Esophagus squamous epithelium (tissue), 5 donors: ENCODE measurements around the gene ABHD11. TPM values are rescaled to one million over a fixed set of nuclear protein-coding genes. Genes with fewer than 3 reads are reported as not detected.

ENCODE experiments used
- DNase-seq: peaks from one replicate; lab custom pipeline; 2025; lab: John Stamatoyannopoulos, UW
- H3K27ac ChIP-seq, 4 donors: fragments of 200-600 bp; sonication (generic); one replicate each; pipeline ENCODE4 v1.5.1; 2016 to 2019; ENCODE audit warnings: mild to moderate bottlenecking in 1 of 4
- H3K27me3 ChIP-seq, 4 donors: fragments of 200-600 bp; sonication (generic); 1 replicate in 3 of 4; 2 replicates in 1 of 4; pipeline versions ENCODE4 v1.5.1 to v1.6.0; 2017 to 2021; ENCODE audit warnings: antibody characterized with exemption in 1 of 4
- H3K36me3 ChIP-seq, 3 donors: fragments of 200-600 bp; sonication (generic); one replicate each; pipeline ENCODE4 v1.5.1; 2016 to 2019
- H3K4me1 ChIP-seq, 3 donors: fragments of 200-600 bp; sonication (generic); one replicate each; pipeline ENCODE4 v1.5.1; 2017 to 2019
- H3K4me3 ChIP-seq, 4 donors: fragments of 200-600 bp; sonication (generic); 1 replicate in 3 of 4; 2 replicates in 1 of 4; pipeline ENCODE4 v1.5.1; 2016 to 2019; ENCODE audit warnings: mild to moderate bottlenecking in 2 of 4, moderate library complexity in 1 of 4
- H3K9me3 ChIP-seq, 3 donors: fragments of 200-600 bp; sonication (generic); one replicate each; pipeline ENCODE4 v1.5.1; 2016 to 2019
- CTCF ChIP-seq, 6 experiments: fragments of 450-650 bp in 4 of 6; fragments of 200-600 bp in 2 of 6; sonication (generic) in 2 of 6; IDR thresholded peaks; one replicate each; pipeline ENCODE4 v1.5.1; 2016 to 2019; ENCODE audit warnings: antibody characterized with exemption in 6 of 6, mild to moderate bottlenecking in 4 of 6, moderate library complexity in 4 of 6
- POLR2A ChIP-seq, 4 donors: fragments of 450-650 bp; IDR thresholded peaks; one replicate each; pipeline ENCODE4 v1.6.1; 2017; ENCODE audit warnings: antibody characterized with exemption in 4 of 4, mild to moderate bottlenecking in 4 of 4, moderate library complexity in 3 of 4
- WGBS, 2 donors: methylation state at CpG; one replicate each; pipeline ENCODE4 v1.1.5; 2018; 5-methylcytosine and 5-hydroxymethylcytosine counted together
- intact Hi-C: fragments of 100-400 bp; cut with DNase I; formaldehyde crosslinking; loops from one replicate; pipeline ENCODE4 v1.15.0; 2022
- total RNA-seq, 4 donors: library from RNA; depleted of rRNA; stranded (reverse); fragments of >200 nt; gene quantifications; one replicate each; pipeline ENCODE4 v1.1.0, GENCODE V29; 2016
- donor health status: DM: yes; HTN: yes; CAD: no.

Gene ABHD11
- total RNA-seq, 4 donors from 2014 or later, result 8.3 to 22.6 (median 19.3) TPM

GRCh38 chr7:73702665-73703064, 35.9 kb downstream of the ABHD11 start:
- peaks cover 22 to 43% (median 30%) of the 10 kb centered on the region in 3 donors for H3K4me1 ChIP-seq
- TF ChIP-seq CTCF (IDR thresholded peaks at IDR 0.05) (no peak), POLR2A (IDR thresholded peaks at IDR 0.05) (no peak)
- H3K36me3 ChIP-seq, result peaks cover under 1 to 51% (median 7%) of the 10 kb centered on the region in 3 donors
- no peaks in the 10 kb centered on the region for H3K27me3 ChIP-seq
- 77 to 94% methylated on average over 5 to 8 of the region's 18 CpGs for WGBS, 2 donors
- H3K4me3 ChIP-seq, result no peak overlapping the region
- intact Hi-C loops, result no loop called here
- H3K27ac ChIP-seq, result no peak overlapping the region
- DNase-seq, result no peak
- no peaks in the 10 kb centered on the region for H3K9me3 ChIP-seq

- H3K36me3 ChIP-seq, result peaks cover 5 to 55% (median 7%) of the 10 kb centered on the region in 3 donors
- no peak overlapping the region for H3K4me3 ChIP-seq
- no peaks in the 10 kb centered on the region for H3K9me3 ChIP-seq
- WGBS, 2 donors, result 78 to 87% methylated on average over 4 to 6 of the region's 8 CpGs
- intact Hi-C loops, result no loop called here
- H3K27me3 ChIP-seq, result no peaks in the 10 kb centered on the region
- TF ChIP-seq CTCF (IDR thresholded peaks at IDR 0.05), result no peak
- no peak for TF ChIP-seq POLR2A (IDR thresholded peaks at IDR 0.05)
- H3K4me1 ChIP-seq, result peaks cover 22 to 39% (median 29%) of the 10 kb centered on the region in 3 donors
- H3K27ac ChIP-seq, result no peak overlapping the region
- no peak for DNase-seq
Measured at GRCh38 chr7:73702226-73702625, 36.4 kb downstream of the ABHD11 start.

- intact Hi-C loops, result no loop called here
- peaks cover 21 to 31% (median 22%) of the 10 kb centered on the region in 3 donors for H3K4me1 ChIP-seq
Measured at GRCh38 chr7:73701357-73701995, 37.1 kb downstream of the ABHD11 start.

GRCh38 chr7:73700581-73701134, 37.9 kb downstream of the ABHD11 start:
- Histone ChIP-seq H3K36me3 (peaks cover 7 to 71% (median 12%) of the 10 kb centered on the region in 3 donors), H3K4me3 (no peak overlapping the region), H3K27me3 (no peaks in the 10 kb centered on the region), H3K27ac (no peak overlapping the region), H3K4me1 (peaks cover 16 to 23% (median 17%) of the 10 kb centered on the region in 3 donors), H3K9me3 (no peaks in the 10 kb centered on the region)
- TF ChIP-seq POLR2A (IDR thresholded peaks at IDR 0.05) (no peak), CTCF (IDR thresholded peaks at IDR 0.05) (no peak)
- 74 to 90% methylated on average over 6 to 8 of the region's 15 CpGs for WGBS, 2 donors
- intact Hi-C loops, result no loop called here
- no peak for DNase-seq

More at GRCh38 chr7:73701357-73701995, 37.1 kb downstream of the ABHD11 start:
- no peak for DNase-seq
- H3K27ac ChIP-seq, result no peak overlapping the region
- H3K27me3 ChIP-seq, result no peaks in the 10 kb centered on the region
- 79 to 81% methylated on average over 13 of the region's 13 CpGs for WGBS, 2 donors
- H3K36me3 ChIP-seq, result peaks cover 7 to 63% (median 12%) of the 10 kb centered on the region in 3 donors
- H3K4me3 ChIP-seq, result no peak overlapping the region
- H3K9me3 ChIP-seq, result no peaks in the 10 kb centered on the region
- TF ChIP-seq CTCF (IDR thresholded peaks at IDR 0.05), result peak in 2 of 6 experiments; percentile 30 to 35
- TF ChIP-seq POLR2A (IDR thresholded peaks at IDR 0.05), result no peak

GRCh38 chr7:73700069-73700423, 38.6 kb downstream of the ABHD11 start:
- DNase-seq, result no peak
- Histone ChIP-seq H3K27ac (no peak overlapping the region), H3K27me3 (no peaks in the 10 kb centered on the region), H3K4me3 (no peak overlapping the region), H3K9me3 (no peaks in the 10 kb centered on the region), H3K36me3 (peaks cover 7 to 77% (median 16%) of the 10 kb centered on the region in 3 donors), H3K4me1 (peaks cover 10 to 17% (median 12%) of the 10 kb centered on the region in 3 donors)
- 83% methylated on average over 1 of the region's 14 CpGs; no CpG with 5 or more reads in 1 of the 2 donors for WGBS, 2 donors
- intact Hi-C loops, result no loop called here
- TF ChIP-seq POLR2A (IDR thresholded peaks at IDR 0.05) (no peak), CTCF (IDR thresholded peaks at IDR 0.05) (no peak)
